B cell (primary cell): ENCODE results near the gene VPS45.

ENCODE experiments used
- CTCF ChIP-seq: fragments of 200-600 bp; IDR thresholded peaks from one replicate; pipeline ENCODE4 v1.8.0; 2022; ENCODE audit warnings: antibody characterized with exemption, mild to moderate bottlenecking
- EZH2 ChIP-seq: IDR thresholded peaks from 2 replicates; pipeline ENCODE4 v1.6.1; 2012; ENCODE audit warnings: borderline replicate concordance, low read depth, mild to moderate bottlenecking, moderate library complexity, low read length; ENCODE audit not compliant: insufficient read depth, poor library complexity, severe bottlenecking

- TF ChIP-seq CTCF (no peak), EZH2 (no peak)
Measured at GRCh38 chr1:150127868-150128267, 60.3 kb downstream of the VPS45 start.
